Esophagus (tissue), 2 donors: ENCODE measurements around the gene IL15RA. TPM values are rescaled to one million over a fixed set of nuclear protein-coding genes. Genes with fewer than 3 reads are reported as not detected.
"Not testable (repeated sequence)": the region's sequence is repeated elsewhere in the genome, so short reads cannot be mapped to it uniquely, and the experiment has no call there.

Experiments
- H3K27ac ChIP-seq, 2 donors: one replicate each; pipeline ENCODE4 v1.5.1; 2013; ENCODE audit warnings: low read depth in 2 of 2, mild to moderate bottlenecking in 2 of 2, inconsistent platforms in 1 of 2, low read length in 1 of 2, moderate library complexity in 1 of 2
- H3K27me3 ChIP-seq, 2 donors: one replicate each; pipeline ENCODE4 v1.6.1; 2013; ENCODE audit warnings: low read length in 2 of 2, control low read depth in 1 of 2, mild to moderate bottlenecking in 1 of 2; ENCODE audit not compliant: insufficient read depth in 2 of 2, control insufficient read depth in 1 of 2
- H3K36me3 ChIP-seq, 2 donors: one replicate each; pipeline ENCODE4 v1.6.1; 2013; ENCODE audit warnings: low read length in 1 of 2; ENCODE audit not compliant: control insufficient read depth in 2 of 2, insufficient read depth in 2 of 2
- H3K4me1 ChIP-seq, 2 donors: one replicate each; pipeline ENCODE4 v1.6.1; 2013; ENCODE audit warnings: low read length in 1 of 2; ENCODE audit not compliant: control insufficient read depth in 2 of 2, insufficient read depth in 2 of 2
- H3K4me3 ChIP-seq, 2 donors: one replicate each; pipeline ENCODE4 v1.5.1; 2013; ENCODE audit warnings: low read length in 2 of 2, mild to moderate bottlenecking in 2 of 2, low read depth in 1 of 2, moderate library complexity in 1 of 2
- H3K9me3 ChIP-seq, 2 donors: one replicate each; pipeline ENCODE4 v1.6.1; 2013; ENCODE audit warnings: mild to moderate bottlenecking in 2 of 2, low read depth in 1 of 2, low read length in 1 of 2, moderate library complexity in 1 of 2; ENCODE audit not compliant: control insufficient read depth in 2 of 2, insufficient read depth in 1 of 2
- WGBS, 2 donors: extraction: QIAGEN DNeasy Blood & Tissue Kit; methylation state at CpG; one replicate each; pipeline ENCODE4 v1.1.7; 2013; 5-methylcytosine and 5-hydroxymethylcytosine counted together
- polyA plus RNA-seq, 2 donors: library from polyadenylated mRNA; stranded (reverse); fragments of 200-250 nt; gene quantifications; one replicate each; pipeline ENCODE4 v1.2.3, GENCODE V29; 2013
- donor health status: healthy with polysubstance abuse.
- donor health status: Bipolar disorder and iron deficiency.

Gene IL15RA
- polyA plus RNA-seq, 2 donors, result 2.5 to 6.4 TPM

- Histone ChIP-seq H3K4me3 (no peak overlapping the region), H3K36me3 (no peaks in the 10 kb centered on the region), H3K27me3 (no peaks in the 10 kb centered on the region), H3K4me1 (peaks cover 0 to 2% of the 10 kb centered on the region in 2 donors), H3K9me3 (peaks cover 0 to 2% of the 10 kb centered on the region in 2 donors), H3K27ac (no peak overlapping the region)
- 47 to 97% methylated on average over 1 of the region's 1 CpG for WGBS, 2 donors
Observed at GRCh38 chr10:6006991-6007390, 29.6 kb upstream of the IL15RA start.

- no peak overlapping the region for H3K27ac ChIP-seq
- H3K4me3 ChIP-seq, result no peak overlapping the region
- 88 to 89% methylated on average over 3 of the region's 3 CpGs for WGBS, 2 donors
- peaks cover 0 to 2% of the 10 kb centered on the region in 2 donors for H3K9me3 ChIP-seq
- H3K27me3 ChIP-seq, result no peaks in the 10 kb centered on the region
- H3K4me1 ChIP-seq, result peaks cover 0 to 2% of the 10 kb centered on the region in 2 donors
- no peaks in the 10 kb centered on the region for H3K36me3 ChIP-seq
Observed at GRCh38 chr10:6006546-6006945, 29.2 kb upstream of the IL15RA start.

- H3K4me1 ChIP-seq, result peaks cover 0 to 2% of the 10 kb centered on the region in 2 donors
- no peak overlapping the region for H3K4me3 ChIP-seq
- H3K9me3 ChIP-seq, result peaks cover 0 to 2% of the 10 kb centered on the region in 2 donors
- H3K36me3 ChIP-seq, result no peaks in the 10 kb centered on the region
- no peaks in the 10 kb centered on the region for H3K27me3 ChIP-seq
- H3K27ac ChIP-seq, result no peak overlapping the region
- WGBS, 2 donors, result 64 to 75% methylated on average over 8 of the region's 8 CpGs
Observed at GRCh38 chr10:6005856-6006395, 28.6 kb upstream of the IL15RA start.

- not testable (repeated sequence) for H3K4me1 ChIP-seq, H3K4me3 ChIP-seq, H3K9me3 ChIP-seq, H3K36me3 ChIP-seq, H3K27ac ChIP-seq, H3K27me3 ChIP-seq
- 74 to 79% methylated on average over 6 of the region's 6 CpGs for WGBS, 2 donors
Observed at GRCh38 chr10:6005161-6005804, 27.9 kb upstream of the IL15RA start.

GRCh38 chr10:6002809-6003510 lies 25.6 kb upstream of the IL15RA start:
- Histone ChIP-seq H3K36me3 (no peaks in the 10 kb centered on the region), H3K4me1 (peaks cover 2 to 3% of the 10 kb centered on the region in 2 donors), H3K27ac (no peak overlapping the region), H3K9me3 (peaks cover 0 to 2% of the 10 kb centered on the region in 2 donors), H3K4me3 (no peak overlapping the region), H3K27me3 (no peaks in the 10 kb centered on the region)
- 73 to 74% methylated on average over 12 of the region's 12 CpGs for WGBS, 2 donors

- Histone ChIP-seq H3K4me3 (no peak overlapping the region), H3K36me3 (no peaks in the 10 kb centered on the region), H3K9me3 (no peaks in the 10 kb centered on the region), H3K4me1 (peaks cover 2 to 3% of the 10 kb centered on the region in 2 donors), H3K27ac (no peak overlapping the region), H3K27me3 (no peaks in the 10 kb centered on the region)
- WGBS, 2 donors, result 52 to 54% methylated on average over 20 of the region's 20 CpGs
Observed at GRCh38 chr10:5999440-6000165, 22.3 kb upstream of the IL15RA start.

GRCh38 chr10:5996696-5997095 lies 19.4 kb upstream of the IL15RA start:
- Histone ChIP-seq H3K9me3 (no peaks in the 10 kb centered on the region), H3K4me1 (peaks cover 0 to 3% of the 10 kb centered on the region in 2 donors), H3K4me3 (no peak overlapping the region), H3K27me3 (no peaks in the 10 kb centered on the region), H3K36me3 (no peaks in the 10 kb centered on the region), H3K27ac (no peak overlapping the region)
- 85 to 87% methylated on average over 4 of the region's 4 CpGs for WGBS, 2 donors

- Histone ChIP-seq H3K4me1 (no peaks in the 10 kb centered on the region), H3K27ac (no peak overlapping the region)
- WGBS, 2 donors, result 91 to 94% methylated on average over 1 of the region's 1 CpG
Observed at GRCh38 chr10:5992398-5992797, 15.1 kb upstream of the IL15RA start.

GRCh38 chr10:5991708-5992107 lies 14.4 kb upstream of the IL15RA start:
- H3K4me1 ChIP-seq, result no peaks in the 10 kb centered on the region
- H3K9me3 ChIP-seq, result no peaks in the 10 kb centered on the region
- no peaks in the 10 kb centered on the region for H3K27me3 ChIP-seq
- H3K36me3 ChIP-seq, result no peaks in the 10 kb centered on the region
- no peak overlapping the region for H3K27ac ChIP-seq
- no peak overlapping the region for H3K4me3 ChIP-seq

More at GRCh38 chr10:5992398-5992797, 15.1 kb upstream of the IL15RA start:
- no peak overlapping the region for H3K4me3 ChIP-seq
- no peaks in the 10 kb centered on the region for H3K27me3 ChIP-seq
- H3K9me3 ChIP-seq, result no peaks in the 10 kb centered on the region
- no peaks in the 10 kb centered on the region for H3K36me3 ChIP-seq
